ENCODE results near the gene RTN3. TPM values are rescaled to one million over a fixed set of nuclear protein-coding genes. Genes with fewer than 3 reads are reported as not detected.
"Not testable (repeated sequence)": the region's sequence is repeated elsewhere in the genome, so short reads cannot be mapped to it uniquely, and the experiment has no call there.

The RTN3 gene
- total RNA-seq, 1 donor from 2014 or later = 159 TPM

DNA sequence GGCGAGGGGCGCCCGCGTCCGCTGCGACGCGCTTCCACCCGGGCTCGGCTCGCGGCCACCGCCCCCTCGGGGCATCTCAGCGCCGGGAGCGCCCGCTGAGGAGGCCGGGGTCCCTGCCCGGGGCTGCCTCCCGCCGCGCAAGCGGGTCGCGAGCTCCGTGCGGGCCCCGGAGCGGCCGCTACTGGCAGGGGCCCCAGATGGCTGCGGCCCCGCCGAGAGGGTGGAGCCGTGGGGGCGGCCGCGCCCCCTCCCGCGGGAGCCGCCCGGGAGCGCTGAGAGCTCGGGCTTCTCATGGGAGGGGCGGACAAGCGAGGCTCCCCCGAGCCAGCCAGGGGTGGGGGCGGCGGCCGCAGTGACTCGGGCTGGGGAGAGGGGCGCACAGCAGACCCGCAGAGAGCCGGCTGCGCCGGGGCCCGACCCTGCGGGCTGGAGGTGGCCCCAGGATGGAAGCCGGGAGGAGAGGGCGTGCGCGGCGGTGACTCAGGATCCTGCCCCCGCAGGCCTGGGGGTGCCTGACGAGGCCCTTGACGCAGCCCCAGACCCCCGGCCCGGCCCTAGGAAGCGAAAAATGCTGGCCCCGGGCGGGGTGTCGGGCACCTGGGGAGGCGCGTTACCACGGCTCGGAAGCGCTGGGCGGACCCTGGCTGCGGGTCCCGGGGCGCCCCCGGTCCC lies 87.9 kb downstream of the RTN3 start:
- peaks cover 23% of the 10 kb centered on the region for H3K4me1 Mint-ChIP-seq (ENCODE audit: low read depth)
- no peaks in the 10 kb centered on the region for H3K9me3 Mint-ChIP-seq (ENCODE audit: low read depth)
- peaks cover 5% of the 10 kb centered on the region for H3K36me3 Mint-ChIP-seq (ENCODE audit: insufficient read depth)
- DNase-seq (ENCODE audit: low spot score, unreplicated experiment) = no peak
- peaks cover 21% of the 10 kb centered on the region for H3K27me3 Mint-ChIP-seq
- peak overlapping the region; percentile 42 for H3K4me3 Mint-ChIP-seq (ENCODE audit: low read depth)
- no peak overlapping the region for H3K27ac Mint-ChIP-seq
- TF ChIP-seq, protein P1, sequence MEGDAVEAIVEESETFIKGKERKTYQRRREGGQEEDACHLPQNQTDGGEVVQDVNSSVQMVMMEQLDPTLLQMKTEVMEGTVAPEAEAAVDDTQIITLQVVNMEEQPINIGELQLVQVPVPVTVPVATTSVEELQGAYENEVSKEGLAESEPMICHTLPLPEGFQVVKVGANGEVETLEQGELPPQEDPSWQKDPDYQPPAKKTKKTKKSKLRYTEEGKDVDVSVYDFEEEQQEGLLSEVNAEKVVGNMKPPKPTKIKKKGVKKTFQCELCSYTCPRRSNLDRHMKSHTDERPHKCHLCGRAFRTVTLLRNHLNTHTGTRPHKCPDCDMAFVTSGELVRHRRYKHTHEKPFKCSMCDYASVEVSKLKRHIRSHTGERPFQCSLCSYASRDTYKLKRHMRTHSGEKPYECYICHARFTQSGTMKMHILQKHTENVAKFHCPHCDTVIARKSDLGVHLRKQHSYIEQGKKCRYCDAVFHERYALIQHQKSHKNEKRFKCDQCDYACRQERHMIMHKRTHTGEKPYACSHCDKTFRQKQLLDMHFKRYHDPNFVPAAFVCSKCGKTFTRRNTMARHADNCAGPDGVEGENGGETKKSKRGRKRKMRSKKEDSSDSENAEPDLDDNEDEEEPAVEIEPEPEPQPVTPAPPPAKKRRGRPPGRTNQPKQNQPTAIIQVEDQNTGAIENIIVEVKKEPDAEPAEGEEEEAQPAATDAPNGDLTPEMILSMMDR (IDR thresholded peaks at IDR 0.05; ENCODE audit: unreplicated experiment) = no peak

DNA sequence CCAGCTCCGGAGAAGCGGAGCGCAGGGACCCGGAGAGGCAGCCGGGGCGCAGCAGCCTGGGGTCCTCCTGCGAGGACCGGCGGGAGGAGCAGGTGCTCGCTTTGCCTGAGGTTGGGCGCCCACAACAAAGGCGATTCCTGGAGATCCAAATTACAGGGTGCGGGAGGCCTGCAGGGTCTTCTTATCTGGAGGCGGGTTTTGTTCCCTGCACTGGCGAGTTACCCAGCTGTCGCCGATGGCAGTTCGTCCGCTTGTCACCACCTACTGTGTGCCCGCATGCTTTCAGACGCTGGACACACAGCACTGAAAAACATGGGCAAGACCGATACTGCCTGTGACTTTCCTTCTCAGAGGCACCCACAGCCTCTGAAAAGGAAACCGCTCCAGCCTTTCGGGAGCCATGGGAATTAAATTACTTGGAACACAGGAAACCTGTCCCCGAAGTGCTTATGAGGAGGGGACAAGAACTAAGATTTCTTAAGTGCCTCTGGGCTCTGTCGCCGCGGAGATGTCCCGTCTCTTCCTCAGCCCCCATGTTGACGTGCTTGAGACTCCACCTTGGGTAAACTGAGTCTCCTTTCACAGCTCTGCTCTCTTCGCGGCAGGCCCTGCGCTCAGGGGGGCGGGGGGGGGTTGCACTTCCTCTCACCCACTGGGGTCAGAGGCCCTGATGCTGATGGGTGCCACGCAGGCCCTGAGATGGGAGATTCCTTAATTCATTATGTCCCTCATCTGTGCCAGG lies 88.6 kb downstream of the RTN3 start:
- H3K36me3 Mint-ChIP-seq (ENCODE audit: insufficient read depth) = peaks cover 5% of the 10 kb centered on the region
- no peaks in the 10 kb centered on the region for H3K9me3 Mint-ChIP-seq (ENCODE audit: low read depth)
- H3K27me3 Mint-ChIP-seq = peaks cover 21% of the 10 kb centered on the region
- H3K27ac Mint-ChIP-seq = peak overlapping the region; percentile 76
- TF ChIP-seq, protein P1 (IDR thresholded peaks at IDR 0.05; ENCODE audit: unreplicated experiment) = no peak
- peak overlapping the region; percentile 82 for H3K4me3 Mint-ChIP-seq (ENCODE audit: low read depth)
- no peak for DNase-seq (ENCODE audit: low spot score, unreplicated experiment)
- H3K4me1 Mint-ChIP-seq (ENCODE audit: low read depth) = peaks cover 23% of the 10 kb centered on the region

DNA sequence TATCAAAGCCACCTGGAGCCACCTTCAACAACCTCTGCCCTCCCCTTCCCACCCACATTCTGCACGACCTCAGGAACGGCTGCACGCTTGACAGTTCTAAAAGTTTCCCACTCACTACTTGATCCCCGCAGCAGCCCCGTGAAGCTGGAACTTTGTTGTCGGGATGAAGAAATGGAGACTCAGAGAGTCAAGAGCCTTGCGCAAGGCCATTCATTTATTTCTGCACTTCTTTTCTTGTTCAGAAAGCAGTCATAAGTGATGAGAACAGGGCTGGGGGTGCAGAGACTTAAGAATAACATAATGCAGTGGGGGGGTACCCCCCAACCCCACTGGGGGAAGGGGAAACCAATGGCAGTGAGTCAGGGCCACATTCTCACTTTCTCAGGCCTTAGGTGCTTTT lies 89.5 kb downstream of the RTN3 start:
- Mint-ChIP-seq H3K27ac (no peak overlapping the region), H3K36me3 (ENCODE audit: insufficient read depth) (peaks cover 3% of the 10 kb centered on the region), H3K4me3 (ENCODE audit: low read depth) (peak overlapping the region; percentile 55), H3K4me1 (ENCODE audit: low read depth) (peaks cover 19% of the 10 kb centered on the region), H3K27me3 (peaks cover 21% of the 10 kb centered on the region), H3K9me3 (ENCODE audit: low read depth) (no peaks in the 10 kb centered on the region)
- no peak for DNase-seq (ENCODE audit: low spot score, unreplicated experiment)
- TF ChIP-seq, protein P1 (IDR thresholded peaks at IDR 0.05; ENCODE audit: unreplicated experiment) = no peak

DNA sequence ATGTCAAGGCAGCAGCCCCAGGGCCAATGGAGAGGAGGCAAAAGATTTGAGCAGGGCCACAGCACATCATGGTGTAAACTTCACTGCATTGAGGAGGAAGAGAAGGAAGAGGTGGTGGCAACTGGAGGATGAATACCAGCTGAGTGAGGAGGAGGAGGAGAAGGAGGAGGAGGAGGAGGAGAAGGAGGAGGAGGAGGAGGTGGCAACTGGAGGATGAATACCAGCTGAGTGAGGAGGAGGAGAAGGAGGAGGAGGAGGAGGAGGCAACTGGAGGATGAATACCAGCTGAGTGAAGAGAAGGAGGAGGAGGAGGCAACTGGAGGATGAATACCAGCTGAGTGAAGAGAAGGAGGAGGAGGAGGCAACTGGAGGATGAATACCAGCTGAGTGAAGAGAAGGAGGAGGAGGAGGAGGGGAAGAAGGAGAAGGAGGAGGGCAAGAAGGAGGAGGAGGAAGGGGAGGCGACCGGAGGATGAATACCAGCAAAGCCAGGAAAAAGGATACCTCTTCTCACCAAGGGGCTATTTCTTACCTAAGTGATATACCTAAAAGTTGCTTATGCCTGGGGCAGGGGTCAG lies 90.5 kb downstream of the RTN3 start:
- H3K36me3 Mint-ChIP-seq (ENCODE audit: insufficient read depth); H3K4me3 Mint-ChIP-seq (ENCODE audit: low read depth); H3K27ac Mint-ChIP-seq; H3K9me3 Mint-ChIP-seq (ENCODE audit: low read depth); DNase-seq (ENCODE audit: low spot score, unreplicated experiment): not testable (repeated sequence)
- peaks cover 12% of the 10 kb centered on the region for H3K4me1 Mint-ChIP-seq (ENCODE audit: low read depth)
- peaks cover 18% of the 10 kb centered on the region for H3K27me3 Mint-ChIP-seq

DNA sequence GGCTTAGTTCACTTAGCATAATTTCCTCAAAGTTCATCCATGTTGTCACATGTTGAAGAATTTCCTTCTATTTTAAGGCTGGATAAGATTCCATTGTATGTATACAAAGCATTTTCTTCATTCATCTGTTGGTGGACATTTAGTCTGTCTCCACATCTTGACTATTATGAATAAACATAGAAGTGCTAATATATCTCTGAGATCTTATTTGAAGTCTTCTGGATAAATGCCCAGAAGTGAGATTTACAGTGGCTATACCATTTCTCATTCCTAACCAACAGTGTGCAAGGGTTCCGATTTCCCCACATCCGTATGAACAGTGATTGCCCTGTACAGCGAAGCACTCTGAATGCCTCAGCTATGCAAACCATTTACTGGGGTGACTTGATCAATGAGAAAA lies 93.9 kb downstream of the RTN3 start:
- no peak for DNase-seq (ENCODE audit: low spot score, unreplicated experiment)
- H3K9me3 Mint-ChIP-seq (ENCODE audit: low read depth) = no peaks in the 10 kb centered on the region
- H3K4me1 Mint-ChIP-seq (ENCODE audit: low read depth) = peaks cover 2% of the 10 kb centered on the region
- H3K36me3 Mint-ChIP-seq (ENCODE audit: insufficient read depth) = no peaks in the 10 kb centered on the region
- no peak overlapping the region for H3K27ac Mint-ChIP-seq
- H3K27me3 Mint-ChIP-seq = peaks cover 20% of the 10 kb centered on the region
- no peak overlapping the region for H3K4me3 Mint-ChIP-seq (ENCODE audit: low read depth)
- TF ChIP-seq, protein P1 (IDR thresholded peaks at IDR 0.05; ENCODE audit: unreplicated experiment) = no peak

Measured in progenitor cell of endocrine pancreas (in vitro differentiated cells).